ENCODE results near the gene AUP1. TPM values are rescaled to one million over a fixed set of nuclear protein-coding genes. Genes with fewer than 3 reads are reported as not detected.

AUP1 gene
- total and polyA plus RNA-seq, 10 of the 15 experiments (the other 5 are each of a cell fraction or from before 2014, with no cell fraction given) = 39.1 to 215 (median 138) TPM

DNA sequence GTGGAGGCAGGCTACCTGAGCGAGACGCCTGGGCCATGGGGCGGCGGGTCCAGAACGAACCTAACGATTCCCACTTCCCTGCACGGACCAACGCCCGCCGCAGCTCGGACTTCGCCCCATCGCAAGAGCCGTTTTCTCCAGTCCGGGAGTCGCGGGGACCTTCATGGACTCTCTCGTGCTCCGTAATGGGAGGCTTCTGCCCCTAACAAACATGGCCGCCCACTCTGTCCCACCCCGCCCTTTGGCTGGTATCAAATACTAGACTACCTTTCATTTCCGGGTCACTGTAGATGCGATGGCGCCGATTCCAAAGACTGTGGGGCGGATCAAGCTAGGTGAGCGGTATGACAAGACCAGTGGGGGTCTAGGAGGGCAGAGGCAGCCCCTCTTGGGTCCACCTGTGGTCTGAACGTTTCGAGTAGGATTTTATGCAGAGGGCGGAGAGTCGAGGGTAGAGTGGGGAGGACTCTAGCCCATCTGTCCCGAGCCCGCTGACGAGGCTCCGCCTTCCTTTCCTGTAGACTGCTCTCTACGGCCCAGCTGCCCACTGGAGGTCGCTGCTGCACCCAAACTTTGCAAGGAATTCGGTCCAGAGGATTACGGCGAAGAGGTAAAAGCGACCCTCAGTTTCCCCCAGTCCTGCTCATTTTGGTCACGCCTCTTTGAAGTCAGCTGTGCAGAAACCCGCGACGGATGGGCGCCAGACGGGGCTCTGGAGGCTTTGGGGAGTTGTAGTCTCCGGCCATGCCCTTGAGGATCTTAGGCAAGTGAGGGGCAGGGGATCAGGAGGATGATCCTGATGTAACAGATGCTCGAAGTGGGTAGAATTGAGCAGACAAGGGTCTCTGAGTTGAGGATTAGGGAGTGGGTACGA, 46.5 kb downstream of the AUP1 start, which contains the start of the genes CCDC142 and TTC31:
Gene CCDC142, minus strand, starts transcription at position 198 of the 874 bp plus-strand sequence. Its CDS starts 161 bp downstream, at position 37.
Gene TTC31, plus strand, starts transcription at position 281 of the 874 bp plus-strand sequence. Its CDS starts 15 bp downstream, at position 296.
- CTCF ChIA-PET = interaction anchor here (0.7 to 19.4 kb wide), 31 partner anchors 9 to 588 kb away, joined by 3 to 280 read pairs (median 4); partner anchors contain the start of genes AUP1, C2orf81, DQX1 and HTRA2
- SMC1A ChIA-PET (ENCODE audit: uncharacterized antibody, unreplicated experiment) = interaction anchor here (0.8 to 5.7 kb wide), 18 partner anchors 10 to 158 kb away, joined by 3 to 128 read pairs (median 5); partner anchors contain the start of genes INO80B, MRPL53 and WBP1
- H3K36me3 ChIP-seq (ENCODE audit: control insufficient read depth in 2 of 2, insufficient read depth in 2 of 2, low read length in 1 of 2) = no peaks in the 10 kb centered on the region; a peak in 1 of 4 replicates
- DNase-seq (ENCODE audit: low read depth, low spot score) (peak; percentile 89), ATAC-seq (peak; percentile 95), FAIRE-seq (peak; percentile 96)
- intact Hi-C loops (cut with micrococcal nuclease; ENCODE audit: unreplicated experiment) (loop anchor here (1.0 to 2.0 kb wide), 6 partner anchors 20 to 104 kb away; partner anchors contain the start of gene WBP1), in situ Hi-C loops (cut with MboI) (loop anchor here (10.0 kb wide), 1 partner anchor 102 kb away; no protein-coding TSS in a partner anchor)
- H3K4me3 ChIP-seq = peak within 1 kb of the TSS; percentile 97
- POLR2A ChIA-PET = interaction anchor here (0.6 to 3.6 kb wide), 12 partner anchors 9 to 108 kb away, joined by 3 to 44 read pairs (median 8); partner anchors contain the start of genes AUP1, HTRA2, INO80B and MRPL53
- no peaks in the 10 kb centered on the region; the same call in 1 of the 2 replicates for H4K20me1 ChIP-seq (ENCODE audit: control insufficient read depth, insufficient read depth)
- peak within 1 kb of the TSS; percentile 96 for H3K4me2 ChIP-seq (ENCODE audit: control insufficient read depth, insufficient read depth)
- H3K79me2 ChIP-seq (ENCODE audit: control insufficient read depth, insufficient read depth, low read length) = peaks cover 27% of the 10 kb centered on the region
- H3K4me1 ChIP-seq (ENCODE audit: control insufficient read depth, insufficient read depth, low read length) = peaks cover 13% of the 10 kb centered on the region
- H3K27me3 ChIP-seq (replicated peaks in 1 of 2; ENCODE audit: control insufficient read depth in 2 of 2, insufficient read depth in 2 of 2, low read length in 1 of 2) = no peaks in the 10 kb centered on the region; a peak in 1 of 4 replicates
- peak within 1 kb of the TSS; percentile 96 for H3K27ac ChIP-seq (ENCODE audit: control insufficient read depth, insufficient read depth)
- TSS peak; percentile 97 for BruUV-seq (replicated peaks)
- RAD21 ChIA-PET (ENCODE audit: unreplicated experiment) = interaction anchor here (0.5 to 5.9 kb wide), 18 partner anchors 10 to 659 kb away, joined by 3 to 121 read pairs (median 4); partner anchors contain the start of genes AUP1, DQX1, HTRA2 and INO80B
- H3K9me3 ChIP-seq (replicated peaks; ENCODE audit: control insufficient read depth, insufficient read depth, low read length) = no peaks in the 10 kb centered on the region
- 1% methylated on average over 47 of the region's 50 CpGs for WGBS (ENCODE audit: insufficient coverage, insufficient replicate concordance, low lambda C conversion rate, missing lambda C conversion rate)
- peak within 1 kb of the TSS; percentile 91 for H3K9ac ChIP-seq (ENCODE audit: control insufficient read depth, insufficient read depth, low read length)
- peak within 1 kb of the TSS; percentile 100 for H2AFZ ChIP-seq (ENCODE audit: control insufficient read depth, low read depth, low read length)
- TF ChIP-seq ZBED1 (IDR thresholded peaks at IDR 0.05; ENCODE audit: borderline replicate concordance) (no peak), ZNF217 (IDR thresholded peaks at IDR 0.05) (no peak), ZZZ3 (IDR thresholded peaks at IDR 0.05; ENCODE audit: control insufficient read depth, insufficient read length, low read depth) (no peak), NR2F1 (conservative IDR thresholded peaks at IDR 0.05) (peak; percentile 52), CBFB (IDR thresholded peaks at IDR 0.05; ENCODE audit: low read depth) (peak; percentile 41), CEBPB (IDR thresholded peaks at IDR 0.05; ENCODE audit: borderline replicate concordance in 1 of 2, low read depth in 2 of 2, low read length in 2 of 2) (no peak), MAX (IDR thresholded peaks at IDR 0.05; ENCODE audit: low read depth, low read length) (no peak; the same call in 1 of the 2 replicates), POLR2A (IDR thresholded peaks at IDR 0.05; ENCODE audit: low read depth, low read length) (peak; percentile 83), RUNX3 (IDR thresholded peaks at IDR 0.05; ENCODE audit: low read length) (peak; percentile 35), CHD2 (IDR thresholded peaks at IDR 0.05; ENCODE audit: borderline replicate concordance, low read depth, low read length) (peak; percentile 72; the same call in 1 of the 2 replicates), NKRF (conservative IDR thresholded peaks at IDR 0.05) (peak; percentile 93)
- TF ChIP-seq, protein P1, sequence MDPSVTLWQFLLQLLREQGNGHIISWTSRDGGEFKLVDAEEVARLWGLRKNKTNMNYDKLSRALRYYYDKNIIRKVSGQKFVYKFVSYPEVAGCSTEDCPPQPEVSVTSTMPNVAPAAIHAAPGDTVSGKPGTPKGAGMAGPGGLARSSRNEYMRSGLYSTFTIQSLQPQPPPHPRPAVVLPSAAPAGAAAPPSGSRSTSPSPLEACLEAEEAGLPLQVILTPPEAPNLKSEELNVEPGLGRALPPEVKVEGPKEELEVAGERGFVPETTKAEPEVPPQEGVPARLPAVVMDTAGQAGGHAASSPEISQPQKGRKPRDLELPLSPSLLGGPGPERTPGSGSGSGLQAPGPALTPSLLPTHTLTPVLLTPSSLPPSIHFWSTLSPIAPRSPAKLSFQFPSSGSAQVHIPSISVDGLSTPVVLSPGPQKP (IDR thresholded peaks at IDR 0.05; ENCODE audit: low read depth, low read length) = peak; percentile 66
- TF ChIP-seq, protein P2, sequence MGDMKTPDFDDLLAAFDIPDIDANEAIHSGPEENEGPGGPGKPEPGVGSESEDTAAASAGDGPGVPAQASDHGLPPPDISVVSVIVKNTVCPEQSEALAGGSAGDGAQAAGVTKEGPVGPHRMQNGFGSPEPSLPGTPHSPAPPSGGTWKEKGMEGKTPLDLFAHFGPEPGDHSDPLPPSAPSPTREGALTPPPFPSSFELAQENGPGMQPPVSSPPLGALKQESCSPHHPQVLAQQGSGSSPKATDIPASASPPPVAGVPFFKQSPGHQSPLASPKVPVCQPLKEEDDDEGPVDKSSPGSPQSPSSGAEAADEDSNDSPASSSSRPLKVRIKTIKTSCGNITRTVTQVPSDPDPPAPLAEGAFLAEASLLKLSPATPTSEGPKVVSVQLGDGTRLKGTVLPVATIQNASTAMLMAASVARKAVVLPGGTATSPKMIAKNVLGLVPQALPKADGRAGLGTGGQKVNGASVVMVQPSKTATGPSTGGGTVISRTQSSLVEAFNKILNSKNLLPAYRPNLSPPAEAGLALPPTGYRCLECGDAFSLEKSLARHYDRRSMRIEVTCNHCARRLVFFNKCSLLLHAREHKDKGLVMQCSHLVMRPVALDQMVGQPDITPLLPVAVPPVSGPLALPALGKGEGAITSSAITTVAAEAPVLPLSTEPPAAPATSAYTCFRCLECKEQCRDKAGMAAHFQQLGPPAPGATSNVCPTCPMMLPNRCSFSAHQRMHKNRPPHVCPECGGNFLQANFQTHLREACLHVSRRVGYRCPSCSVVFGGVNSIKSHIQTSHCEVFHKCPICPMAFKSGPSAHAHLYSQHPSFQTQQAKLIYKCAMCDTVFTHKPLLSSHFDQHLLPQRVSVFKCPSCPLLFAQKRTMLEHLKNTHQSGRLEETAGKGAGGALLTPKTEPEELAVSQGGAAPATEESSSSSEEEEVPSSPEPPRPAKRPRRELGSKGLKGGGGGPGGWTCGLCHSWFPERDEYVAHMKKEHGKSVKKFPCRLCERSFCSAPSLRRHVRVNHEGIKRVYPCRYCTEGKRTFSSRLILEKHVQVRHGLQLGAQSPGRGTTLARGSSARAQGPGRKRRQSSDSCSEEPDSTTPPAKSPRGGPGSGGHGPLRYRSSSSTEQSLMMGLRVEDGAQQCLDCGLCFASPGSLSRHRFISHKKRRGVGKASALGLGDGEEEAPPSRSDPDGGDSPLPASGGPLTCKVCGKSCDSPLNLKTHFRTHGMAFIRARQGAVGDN (IDR thresholded peaks at IDR 0.05) = peak; percentile 36; the same call in 1 of the 2 replicates

All from GM12878 (cell line).